Measurements from ENCODE around the gene DEAF1. TPM values are rescaled to one million over a fixed set of nuclear protein-coding genes. Genes with fewer than 3 reads are reported as not detected.

Gene DEAF1
- total RNA-seq, 1 experiment from 2014 or later = 50.6 TPM

GRCh38 chr11:696955-697491, 2.0 kb upstream of the DEAF1 start:
- H3K36me3 Mint-ChIP-seq (ENCODE audit: insufficient read depth, unreplicated experiment) = peaks cover 80% of the 10 kb centered on the region

DNA sequence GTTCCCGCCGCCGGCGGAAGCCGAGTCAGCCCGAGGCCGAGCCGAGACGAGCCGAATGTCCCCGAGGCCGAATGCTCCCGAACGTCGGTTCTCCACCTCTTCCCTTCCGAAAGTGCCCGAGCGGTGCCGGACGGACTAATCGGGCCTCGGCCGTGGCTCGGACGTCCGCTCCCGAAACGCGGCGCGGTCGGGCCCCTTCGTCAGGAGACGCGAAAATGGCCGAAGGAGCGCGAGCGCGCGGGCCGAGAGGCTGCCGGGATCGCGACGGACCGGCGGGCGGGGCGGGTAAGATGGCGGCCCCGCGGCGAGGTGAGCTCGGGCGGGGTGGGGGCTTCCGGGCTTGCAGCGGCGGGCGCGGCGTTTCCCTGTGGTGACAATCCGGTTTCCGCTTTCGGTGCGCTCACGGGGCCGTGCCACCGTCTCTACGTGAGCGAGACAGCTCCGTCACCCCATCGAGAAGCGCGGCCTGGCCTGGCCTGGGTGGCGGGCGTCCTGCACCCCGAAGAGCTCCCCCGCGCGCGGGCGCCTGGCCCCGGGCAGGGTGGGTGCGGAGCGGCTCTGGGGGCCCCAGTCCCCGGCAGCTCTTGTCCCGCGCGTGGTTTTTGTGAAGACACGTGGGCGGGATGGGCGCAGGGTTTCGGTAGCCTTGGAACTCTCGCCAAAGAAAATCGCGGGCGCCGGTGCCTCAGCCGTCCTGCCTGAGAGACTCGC, 671 bp upstream of the DEAF1 start, which contains the start of gene TMEM80:
TMEM80 (plus strand) TSS at position 279 of the 711 bp plus-strand sequence; CDS start at position 291, 12 bp downstream.
- ChIA-PET POLR2A (interaction anchor here (0.5 to 2.5 kb wide), 10 partner anchors 10 to 159 kb away, joined by 3 to 32 read pairs (median 3); partner anchors contain the start of genes EPS8L2, PHRF1, RPLP2 and TALDO1), CTCF (interaction anchor here (0.6 to 2.6 kb wide), 13 partner anchors 9 to 157 kb away, joined by 3 to 10 read pairs (median 4); no protein-coding TSS in a partner anchor)
- no peaks in the 10 kb centered on the region for H3K9me3 Mint-ChIP-seq (ENCODE audit: unreplicated experiment)
- no TSS peak for BruUV-seq (replicated peaks)
- Histone ChIP-seq H3K36me3 (ENCODE audit: control insufficient read depth, insufficient read depth, low read length) (peaks cover 3% of the 10 kb centered on the region; the same call in 1 of the 2 replicates), H3K4me1 (peaks cover 10% of the 10 kb centered on the region), H3K27me3 (replicated peaks; ENCODE audit: control insufficient read depth, insufficient read depth, low read length) (no peaks in the 10 kb centered on the region), H3K9me3 (no peaks in the 10 kb centered on the region), H3K4me3 (ENCODE audit: low read depth, low read length) (peak within 1 kb of the TSS; percentile 97)
- H3K4me1 Mint-ChIP-seq (ENCODE audit: low read depth, unreplicated experiment) = peaks cover 15% of the 10 kb centered on the region
- H3K27ac Mint-ChIP-seq (ENCODE audit: unreplicated experiment) = peak within 1 kb of the TSS; percentile 97
- no peaks in the 10 kb centered on the region for H3K27me3 Mint-ChIP-seq (ENCODE audit: insufficient read depth, unreplicated experiment)
- peak within 1 kb of the TSS; percentile 86 for H3K4me3 Mint-ChIP-seq (ENCODE audit: unreplicated experiment)
- TF ChIP-seq CTCF (IDR thresholded peaks at IDR 0.05; ENCODE audit: insufficient read depth in 1 of 2, low read depth in 1 of 2, low read length in 1 of 2, severe bottlenecking in 1 of 2, unreplicated experiment in 1 of 2) = no peak
- intact Hi-C loops (cut with micrococcal nuclease; ENCODE audit: unreplicated experiment) = loop anchor here (1.0 to 10.0 kb wide), 2 partner anchors 28 to 131 kb away; partner anchors contain the start of genes LMNTD2 and RASSF7
- DNase-seq = peak; percentile 98 to 99
- H3K36me3 Mint-ChIP-seq (ENCODE audit: insufficient read depth, unreplicated experiment) = peaks cover 66% of the 10 kb centered on the region

More at GRCh38 chr11:696955-697491, 2.0 kb upstream of the DEAF1 start:
- peaks cover 6% of the 10 kb centered on the region; the same call in 1 of the 2 replicates for H3K36me3 ChIP-seq (ENCODE audit: control insufficient read depth, insufficient read depth, low read length)
- no TSS peak for BruUV-seq (replicated peaks)
- ChIA-PET POLR2A (interaction anchor here (0.5 to 1.4 kb wide), 3 partner anchors 15 to 122 kb away, joined by 3 to 7 read pairs (median 3); partner anchors contain the start of gene PNPLA2), CTCF (interaction anchor here (1.4 to 2.6 kb wide), 2 partner anchors 15 to 26 kb away, joined by 3 to 10 read pairs; no protein-coding TSS in a partner anchor)
- H3K27me3 ChIP-seq (replicated peaks; ENCODE audit: control insufficient read depth, insufficient read depth, low read length) = no peaks in the 10 kb centered on the region
- peak overlapping the region; percentile 86 for H3K4me3 Mint-ChIP-seq (ENCODE audit: unreplicated experiment)
- intact Hi-C loops (cut with micrococcal nuclease; ENCODE audit: unreplicated experiment) = loop anchor here (1.0 to 10.0 kb wide), 2 partner anchors 26 to 132 kb away; partner anchors contain the start of genes LMNTD2 and RASSF7
- H3K27ac Mint-ChIP-seq (ENCODE audit: unreplicated experiment) = peak overlapping the region; percentile 57
- no peaks in the 10 kb centered on the region for H3K9me3 Mint-ChIP-seq (ENCODE audit: unreplicated experiment)
- H3K4me1 ChIP-seq = peaks cover 10% of the 10 kb centered on the region
- H3K27me3 Mint-ChIP-seq (ENCODE audit: insufficient read depth, unreplicated experiment) = no peaks in the 10 kb centered on the region
- H3K4me3 ChIP-seq (ENCODE audit: low read depth, low read length) = peak overlapping the region; percentile 97
- no peak for TF ChIP-seq CTCF (IDR thresholded peaks at IDR 0.05; ENCODE audit: insufficient read depth in 1 of 2, low read depth in 1 of 2, low read length in 1 of 2, severe bottlenecking in 1 of 2, unreplicated experiment in 1 of 2)
- H3K9me3 ChIP-seq = no peaks in the 10 kb centered on the region
- DNase-seq = no peak
- H3K4me1 Mint-ChIP-seq (ENCODE audit: low read depth, unreplicated experiment) = peaks cover 14% of the 10 kb centered on the region

DNA sequence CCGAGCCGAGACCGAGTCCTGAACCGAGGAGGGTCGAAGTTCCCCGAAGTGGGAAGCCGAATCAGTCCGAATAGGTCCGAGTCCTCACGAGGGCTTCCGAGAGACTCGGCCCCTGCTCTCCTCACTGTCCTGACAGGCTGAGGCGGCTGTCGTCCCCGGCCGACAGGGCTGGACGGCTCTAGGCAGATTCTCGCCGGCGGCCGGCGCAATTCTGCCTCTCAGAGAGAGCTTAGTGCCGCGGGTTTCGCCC, 191 bp upstream of the DEAF1 start:
- H3K9me3 ChIP-seq = no peaks in the 10 kb centered on the region
- Mint-ChIP-seq H3K4me3 (ENCODE audit: unreplicated experiment) (peak overlapping the region; percentile 86), H3K4me1 (ENCODE audit: low read depth, unreplicated experiment) (peaks cover 15% of the 10 kb centered on the region), H3K27me3 (ENCODE audit: insufficient read depth, unreplicated experiment) (no peaks in the 10 kb centered on the region), H3K9me3 (ENCODE audit: unreplicated experiment) (no peaks in the 10 kb centered on the region), H3K36me3 (ENCODE audit: insufficient read depth, unreplicated experiment) (peaks cover 62% of the 10 kb centered on the region), H3K27ac (ENCODE audit: unreplicated experiment) (peak overlapping the region; percentile 97)
- no peaks in the 10 kb centered on the region for H3K27me3 ChIP-seq (replicated peaks; ENCODE audit: control insufficient read depth, insufficient read depth, low read length)
- no peak for TF ChIP-seq CTCF (IDR thresholded peaks at IDR 0.05; ENCODE audit: insufficient read depth in 1 of 2, low read depth in 1 of 2, low read length in 1 of 2, severe bottlenecking in 1 of 2, unreplicated experiment in 1 of 2)
- CTCF ChIA-PET = interaction anchor here (0.6 to 2.6 kb wide), 6 partner anchors 9 to 157 kb away, joined by 4 to 10 read pairs (median 5); no protein-coding TSS in a partner anchor
- BruUV-seq (replicated peaks) = no TSS peak
- intact Hi-C loops (cut with micrococcal nuclease; ENCODE audit: unreplicated experiment) = loop anchor here (10.0 kb wide), 1 partner anchor 130 kb away; the partner anchor contains the start of genes LMNTD2 and RASSF7
- POLR2A ChIA-PET = interaction anchor here (0.5 to 2.5 kb wide), 6 partner anchors 10 to 127 kb away, joined by 3 to 32 read pairs (median 6); partner anchors contain the start of genes EPS8L2, PHRF1, RPLP2 and TALDO1
- DNase-seq = no peak
- peaks cover 10% of the 10 kb centered on the region for H3K4me1 ChIP-seq
- H3K4me3 ChIP-seq (ENCODE audit: low read depth, low read length) = peak overlapping the region; percentile 97
- H3K36me3 ChIP-seq (ENCODE audit: control insufficient read depth, insufficient read depth, low read length) = peaks cover 2% of the 10 kb centered on the region; the same call in 1 of the 2 replicates

Data from Caco-2 (cell line).